MG63 (cell line): Measurements from ENCODE around the gene HLCS. TPM values are rescaled to one million over a fixed set of nuclear protein-coding genes. Genes with fewer than 3 reads are reported as not detected.

Source experiments
- DNase-seq: peaks from one replicate; pipeline ENCODE4 v3.0.0-alpha.2; 2020
- H3K27me3 ChIP-seq: fragments of 250-450 bp; sonication (Bioruptor Pico); 2 replicates; pipeline ENCODE4 v1.5.1; 2020; ENCODE audit warnings: mild to moderate bottlenecking, moderate library complexity
- H3K36me3 ChIP-seq: fragments of 250-450 bp; sonication (Bioruptor Pico); 2 replicates; pipeline ENCODE4 v1.5.1; 2020; ENCODE audit warnings: mild to moderate bottlenecking, moderate library complexity
- H3K4me3 ChIP-seq: fragments of 250-450 bp; sonication (Bioruptor Pico); 2 replicates; pipeline ENCODE4 v1.5.1; 2020; ENCODE audit warnings: mild to moderate bottlenecking, moderate library complexity
- H3K9me3 ChIP-seq: fragments of 250-450 bp; sonication (Bioruptor Pico); 2 replicates; pipeline ENCODE4 v1.5.1; 2020; ENCODE audit warnings: mild to moderate bottlenecking, moderate library complexity
- total RNA-seq: library from RNA; depleted of rRNA; stranded (reverse); fragments of >200 nt; shearing (Covaris generic); gene quantifications from 2 replicates; pipeline ENCODE4 v1.2.3, GENCODE V29; 2014; ENCODE audit warnings: low replicate concordance

Gene HLCS
- total RNA-seq, 1 experiment from 2014 or later = 5.2 TPM

DNA sequence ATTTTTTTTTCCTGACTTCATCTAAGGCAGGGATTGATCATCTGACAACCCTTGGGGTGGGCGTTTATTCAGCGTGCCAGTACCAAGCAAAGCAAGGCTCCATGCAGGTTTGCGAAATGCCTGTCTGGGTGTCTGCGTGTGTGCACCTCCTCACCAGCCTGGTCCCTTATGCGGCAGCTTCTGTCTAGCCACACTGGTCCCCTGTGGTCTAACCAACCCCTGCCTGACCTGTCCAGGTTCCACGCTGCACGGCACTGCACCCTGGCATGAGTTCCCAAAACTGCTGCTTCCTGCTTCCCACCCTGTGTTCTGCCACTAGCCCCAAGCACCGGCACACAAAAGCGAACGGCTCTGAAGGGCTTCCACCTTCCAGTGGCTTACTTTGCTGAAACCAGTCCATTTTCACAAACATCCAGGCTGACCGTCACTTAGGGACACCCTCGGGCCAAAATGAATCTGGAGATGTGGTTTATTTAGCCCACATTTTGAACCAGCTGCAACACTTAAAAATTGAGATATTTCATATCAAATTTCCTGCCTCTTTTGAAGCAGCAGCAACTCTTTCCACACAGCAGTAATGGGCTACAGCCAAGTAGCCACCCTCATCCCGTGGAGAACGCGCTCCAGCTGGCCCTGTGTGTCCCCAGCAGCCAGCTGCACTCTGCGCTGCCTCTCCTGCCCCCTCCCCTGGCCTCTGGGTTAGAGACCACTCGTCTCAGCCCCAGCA is 55.7 kb downstream of the HLCS start:
- no peak overlapping the region for H3K4me3 ChIP-seq
- peak; percentile 58 for DNase-seq
- H3K36me3 ChIP-seq = no peaks in the 10 kb centered on the region; the same call in 1 of the 2 replicates
- no peaks in the 10 kb centered on the region for H3K27me3 ChIP-seq
- no peaks in the 10 kb centered on the region for H3K9me3 ChIP-seq

DNA sequence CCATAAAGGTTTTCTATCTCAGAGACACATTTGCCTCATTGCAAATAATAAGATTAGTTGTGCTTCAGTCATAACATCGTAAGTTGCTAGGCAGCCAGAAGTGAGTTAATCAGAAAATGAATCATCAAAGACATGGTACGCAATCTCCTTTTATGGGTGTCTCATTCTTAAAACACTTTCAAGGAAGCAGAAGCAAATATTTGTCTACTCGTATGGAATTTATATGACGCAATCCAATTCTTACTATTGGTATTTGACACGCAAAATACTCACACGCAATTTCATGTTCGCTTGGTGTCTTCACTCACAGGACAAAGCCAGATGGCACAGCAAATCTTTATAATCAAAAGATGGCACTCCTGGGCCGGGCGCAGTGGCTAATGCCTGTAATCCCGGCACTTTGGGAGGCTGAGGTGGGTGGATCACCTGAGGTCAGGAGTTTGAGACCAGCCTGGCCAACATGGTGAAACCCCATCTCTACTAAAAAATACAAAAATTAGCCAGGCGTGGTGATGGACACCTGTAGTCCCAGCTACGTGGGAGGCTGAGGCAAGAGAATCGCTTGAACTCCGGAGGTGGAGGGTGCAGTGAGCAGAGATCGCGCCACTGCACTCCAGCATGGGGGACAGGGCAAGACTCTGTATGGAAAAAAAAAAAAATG is 56.4 kb downstream of the HLCS start:
- no peak overlapping the region for H3K4me3 ChIP-seq
- H3K27me3 ChIP-seq = no peaks in the 10 kb centered on the region
- no peaks in the 10 kb centered on the region for H3K9me3 ChIP-seq
- DNase-seq = peak; percentile 70
- no peaks in the 10 kb centered on the region; the same call in 1 of the 2 replicates for H3K36me3 ChIP-seq

DNA sequence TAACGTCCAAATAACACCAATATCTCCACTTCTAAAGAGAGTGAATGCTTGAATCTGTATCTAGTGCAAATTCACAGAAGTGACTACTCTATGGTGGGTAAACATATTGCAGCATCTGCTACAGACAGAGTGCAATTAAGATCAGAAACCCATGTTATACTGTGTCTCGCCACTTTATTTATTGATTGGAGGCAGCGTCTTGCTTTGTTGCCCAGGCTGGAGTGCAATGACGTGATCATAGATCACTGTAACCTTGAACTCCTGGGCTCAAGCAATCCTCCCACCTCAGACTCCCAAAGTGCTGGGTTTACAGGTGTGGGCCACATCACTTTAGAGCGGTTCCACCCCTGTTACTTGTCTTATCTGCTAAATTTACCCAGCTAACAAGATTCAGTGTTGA is 57.0 kb downstream of the HLCS start:
- no peaks in the 10 kb centered on the region for H3K27me3 ChIP-seq
- H3K4me3 ChIP-seq = no peak overlapping the region
- H3K36me3 ChIP-seq = no peaks in the 10 kb centered on the region; the same call in 1 of the 2 replicates
- H3K9me3 ChIP-seq = no peaks in the 10 kb centered on the region
- DNase-seq = no peak

DNA sequence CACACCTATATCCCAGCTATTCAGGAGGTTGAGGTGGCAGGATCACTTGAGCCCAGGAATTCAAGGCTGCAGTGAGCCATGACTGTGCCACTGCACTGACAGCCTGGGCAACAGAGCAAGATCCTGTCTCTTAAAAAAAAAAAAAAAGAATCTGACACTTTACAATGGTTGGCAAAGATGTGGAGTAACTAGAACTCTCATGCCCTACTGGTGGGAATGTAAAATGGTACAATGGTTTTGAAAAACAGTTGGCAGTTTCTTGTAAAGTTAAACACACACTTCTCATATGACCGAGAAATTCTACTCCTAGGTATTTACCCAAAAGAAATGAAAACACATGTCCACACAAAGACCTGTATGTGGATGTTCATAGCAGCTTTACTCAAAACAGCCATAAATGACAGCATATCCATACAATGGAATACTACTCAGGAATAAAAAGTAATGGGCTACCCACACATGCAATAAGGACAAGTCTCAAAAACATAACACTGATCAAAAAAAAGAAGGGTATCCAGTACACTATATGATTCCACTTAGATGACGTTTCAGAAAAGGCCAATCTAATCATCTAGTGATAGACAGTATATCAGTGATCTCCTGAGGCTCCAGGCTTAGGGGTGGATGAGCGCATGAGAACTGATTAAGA is 58.1 kb downstream of the HLCS start:
- Histone ChIP-seq H3K9me3 (no peaks in the 10 kb centered on the region), H3K27me3 (no peaks in the 10 kb centered on the region), H3K36me3 (no peaks in the 10 kb centered on the region; the same call in 1 of the 2 replicates), H3K4me3 (no peak overlapping the region)
- no peak for DNase-seq

DNA sequence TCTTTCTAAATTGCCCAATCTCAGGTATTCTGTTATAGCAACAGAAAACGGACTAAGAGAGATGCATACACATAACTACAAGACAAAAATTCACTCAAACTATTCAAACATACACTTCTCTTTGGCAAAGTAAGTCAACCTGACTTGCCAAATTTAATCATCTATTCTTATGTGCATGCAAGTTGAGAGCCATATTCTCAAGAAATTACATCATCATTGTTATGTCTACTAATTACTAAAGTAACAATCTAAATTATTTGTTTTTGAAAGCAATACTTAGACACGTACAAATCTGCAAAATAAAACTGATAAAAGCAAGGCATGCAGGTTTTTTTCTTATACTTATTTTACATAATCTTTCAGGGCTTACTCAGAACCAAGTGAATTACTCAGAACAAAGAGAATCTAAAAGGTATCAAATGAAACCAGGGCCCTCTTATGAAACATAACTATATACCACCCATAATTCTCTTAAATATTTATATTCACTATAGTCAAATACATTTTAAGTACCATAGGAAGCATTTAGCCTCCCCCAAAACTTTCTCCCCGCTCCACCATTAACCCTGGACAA is 62.3 kb downstream of the HLCS start:
- Histone ChIP-seq H3K4me3 (no peak overlapping the region), H3K36me3 (no peaks in the 10 kb centered on the region; the same call in 1 of the 2 replicates), H3K9me3 (no peaks in the 10 kb centered on the region), H3K27me3 (no peaks in the 10 kb centered on the region)
- DNase-seq = no peak

DNA sequence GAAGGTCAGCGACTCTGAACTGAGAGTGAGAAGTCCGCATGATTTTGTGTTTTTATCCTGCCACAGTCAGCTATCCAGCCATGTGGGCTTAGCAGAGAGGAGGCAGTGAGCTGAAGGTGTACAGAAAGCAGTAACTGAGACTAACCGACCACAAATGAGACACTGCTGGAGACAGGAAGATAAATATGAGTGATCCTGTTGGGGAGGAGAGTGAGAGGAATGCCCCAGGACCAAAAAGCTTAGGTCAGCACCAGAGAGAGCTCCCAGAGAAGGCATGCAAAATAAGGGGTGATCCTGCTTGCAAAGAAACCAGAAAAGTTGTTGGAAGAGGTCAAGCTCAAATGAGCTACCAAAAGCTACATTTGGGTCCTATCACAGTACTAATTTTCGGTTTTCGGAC is 63.7 kb downstream of the HLCS start:
- no peaks in the 10 kb centered on the region; the same call in 1 of the 2 replicates for H3K36me3 ChIP-seq
- H3K4me3 ChIP-seq = no peak overlapping the region
- DNase-seq = no peak
- no peaks in the 10 kb centered on the region for H3K9me3 ChIP-seq
- H3K27me3 ChIP-seq = no peaks in the 10 kb centered on the region

DNA sequence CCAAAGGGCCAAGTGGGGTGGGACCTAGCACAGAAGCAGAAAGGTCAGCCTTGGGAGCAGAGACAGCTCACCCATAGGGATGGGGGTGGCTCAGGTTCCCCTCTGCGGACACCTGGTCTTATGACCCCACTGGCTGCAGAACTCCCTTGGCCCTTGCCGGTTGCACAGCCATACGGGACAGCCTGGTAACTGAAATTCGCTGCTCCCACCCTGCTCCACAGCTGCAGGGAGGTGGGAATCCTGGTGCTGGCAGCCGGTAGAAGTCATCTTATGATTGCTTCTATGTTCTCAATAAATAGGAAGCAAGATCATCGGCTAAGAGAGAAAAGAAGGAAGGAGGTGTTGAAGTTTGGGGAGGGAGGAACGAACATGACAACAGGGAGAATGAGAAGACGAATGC is 64.1 kb downstream of the HLCS start:
- Histone ChIP-seq H3K36me3 (no peaks in the 10 kb centered on the region; the same call in 1 of the 2 replicates), H3K27me3 (no peaks in the 10 kb centered on the region), H3K4me3 (no peak overlapping the region), H3K9me3 (no peaks in the 10 kb centered on the region)
- no peak for DNase-seq

DNA sequence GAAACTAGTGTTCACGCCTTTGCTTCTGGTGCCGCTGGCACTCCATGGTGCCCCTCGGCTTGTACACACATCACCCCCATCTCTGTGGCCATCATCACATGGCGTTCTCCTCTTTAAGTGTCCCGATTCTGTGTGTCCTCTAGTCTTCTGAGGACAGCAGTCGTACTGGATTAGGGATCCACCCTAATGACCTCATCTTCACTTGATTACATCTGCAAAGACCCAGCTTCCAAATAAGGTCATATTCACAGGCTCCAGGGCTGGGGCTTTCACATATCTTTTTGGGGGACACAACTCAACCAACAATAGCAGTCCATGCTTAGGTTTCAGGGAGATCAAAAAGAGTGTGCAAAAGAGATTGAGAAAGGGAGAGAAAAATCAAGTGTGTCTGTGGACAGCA is 64.9 kb downstream of the HLCS start:
- no peak for DNase-seq
- Histone ChIP-seq H3K4me3 (no peak overlapping the region), H3K9me3 (no peaks in the 10 kb centered on the region), H3K27me3 (no peaks in the 10 kb centered on the region), H3K36me3 (peaks cover 4% of the 10 kb centered on the region; the same call in 1 of the 2 replicates)

DNA sequence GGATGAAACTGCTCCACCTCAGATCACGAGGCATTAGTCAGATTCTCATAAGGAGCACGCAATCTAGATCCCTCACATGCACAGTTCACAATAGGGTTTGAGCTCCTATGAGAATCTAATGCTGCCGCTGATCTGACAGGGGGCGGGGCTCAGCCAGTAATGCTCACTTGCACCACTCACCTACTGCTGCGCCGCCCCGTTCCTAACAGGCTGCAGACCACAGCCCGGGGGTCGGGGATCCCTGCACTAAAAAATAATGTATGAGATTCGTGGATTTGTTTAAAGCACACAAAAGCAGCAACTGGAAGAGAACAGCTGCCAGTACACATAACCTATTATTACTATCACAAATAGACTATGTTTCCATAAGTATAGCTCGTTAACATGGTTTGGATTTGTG is 72.9 kb downstream of the HLCS start:
- Histone ChIP-seq H3K36me3 (peaks cover 4% of the 10 kb centered on the region), H3K4me3 (no peak overlapping the region)
- DNase-seq = no peak

DNA sequence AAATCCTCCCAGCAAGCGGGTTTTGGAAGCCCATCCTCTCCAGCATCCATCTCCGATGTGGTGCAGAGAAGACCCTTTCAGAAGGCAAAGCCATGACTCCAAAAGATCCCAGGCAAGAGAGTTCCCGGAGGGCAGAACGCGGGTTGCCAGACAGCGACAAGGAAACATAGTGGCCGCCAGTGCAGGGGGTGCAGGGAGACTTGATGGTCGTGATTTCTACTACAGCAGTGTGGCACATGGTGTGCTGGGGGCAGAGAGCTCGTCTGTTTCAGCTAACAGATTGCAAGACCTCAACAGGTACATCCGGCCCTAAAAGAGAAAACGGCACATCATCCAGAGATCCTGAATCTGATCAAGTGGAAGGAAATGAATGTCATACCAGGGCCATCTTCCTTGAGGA is 74.3 kb downstream of the HLCS start:
- no peaks in the 10 kb centered on the region for H3K9me3 ChIP-seq
- peaks cover 4% of the 10 kb centered on the region for H3K36me3 ChIP-seq
- no peak overlapping the region for H3K4me3 ChIP-seq
- H3K27me3 ChIP-seq = no peaks in the 10 kb centered on the region
- no peak for DNase-seq

More for the DNA sequence above, 72.9 kb downstream of the HLCS start:
- H3K9me3 ChIP-seq = no peaks in the 10 kb centered on the region
- no peaks in the 10 kb centered on the region for H3K27me3 ChIP-seq

DNA sequence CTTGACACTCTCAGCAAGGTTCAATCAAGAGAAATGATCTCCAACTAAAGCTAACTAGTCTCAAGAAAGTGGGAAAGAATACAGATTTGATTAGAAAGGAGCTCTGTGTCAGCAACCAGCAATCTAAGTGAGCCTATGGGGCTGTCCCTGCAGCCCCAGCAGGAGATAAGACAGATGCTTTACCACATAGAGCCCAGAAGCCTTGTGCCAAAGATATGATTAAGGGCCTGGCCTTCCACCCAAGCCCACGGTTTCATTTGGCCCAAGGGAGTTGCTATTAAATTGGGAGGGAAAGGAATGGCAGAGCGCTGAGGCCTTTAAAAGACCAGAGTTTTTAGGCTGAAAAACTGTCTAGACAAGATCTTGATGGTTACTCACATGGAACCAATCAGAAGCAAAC is 74.8 kb downstream of the HLCS start:
- H3K4me3 ChIP-seq = no peak overlapping the region
- DNase-seq = no peak
- no peaks in the 10 kb centered on the region for H3K27me3 ChIP-seq
- H3K9me3 ChIP-seq = no peaks in the 10 kb centered on the region
- peaks cover under 1% of the 10 kb centered on the region for H3K36me3 ChIP-seq

DNA sequence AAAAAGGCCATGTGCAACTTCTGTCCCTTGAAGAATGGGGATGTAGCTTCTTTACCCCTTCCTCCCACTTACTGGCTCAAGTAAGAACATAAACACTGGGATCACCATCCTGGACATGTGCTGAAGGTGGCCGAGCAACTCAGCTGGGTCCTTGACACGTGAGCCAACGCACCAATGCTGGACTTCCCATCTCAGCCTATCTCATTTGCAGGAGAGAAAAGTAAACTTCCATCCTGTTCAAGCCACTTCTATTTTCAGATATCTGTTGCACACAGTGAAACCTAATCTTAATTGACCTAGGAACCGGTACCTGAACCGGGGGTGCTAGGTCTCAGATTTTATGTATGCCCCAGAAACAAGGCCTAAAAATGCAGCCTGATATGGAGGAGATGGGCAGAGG is 75.3 kb downstream of the HLCS start:
- H3K9me3 ChIP-seq = no peaks in the 10 kb centered on the region
- H3K36me3 ChIP-seq = peaks cover 3% of the 10 kb centered on the region; the same call in 1 of the 2 replicates
- no peak for DNase-seq
- H3K4me3 ChIP-seq = no peak overlapping the region
- H3K27me3 ChIP-seq = no peaks in the 10 kb centered on the region

DNA sequence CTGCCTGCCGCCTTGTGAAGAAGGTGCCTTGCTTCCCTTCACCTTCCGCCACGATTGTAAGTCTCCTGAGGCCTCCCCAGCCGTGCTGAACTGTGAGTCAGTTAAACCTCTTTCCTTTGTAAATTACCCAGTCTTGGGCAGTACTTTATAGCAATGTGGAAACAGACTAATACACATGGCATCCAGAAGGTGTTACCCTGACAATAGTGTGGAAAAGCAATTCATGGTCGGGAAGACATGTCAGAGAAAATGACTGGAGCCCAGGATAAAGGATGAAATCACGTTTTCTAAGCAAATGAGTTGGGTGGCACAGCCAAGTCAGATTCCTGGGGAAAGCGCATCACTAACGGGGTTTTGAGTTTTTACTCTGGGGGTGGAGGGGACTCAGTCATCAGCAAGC is 76.4 kb downstream of the HLCS start:
- DNase-seq = no peak
- Histone ChIP-seq H3K4me3 (no peak overlapping the region), H3K36me3 (peaks cover 3% of the 10 kb centered on the region), H3K9me3 (no peaks in the 10 kb centered on the region), H3K27me3 (no peaks in the 10 kb centered on the region)

DNA sequence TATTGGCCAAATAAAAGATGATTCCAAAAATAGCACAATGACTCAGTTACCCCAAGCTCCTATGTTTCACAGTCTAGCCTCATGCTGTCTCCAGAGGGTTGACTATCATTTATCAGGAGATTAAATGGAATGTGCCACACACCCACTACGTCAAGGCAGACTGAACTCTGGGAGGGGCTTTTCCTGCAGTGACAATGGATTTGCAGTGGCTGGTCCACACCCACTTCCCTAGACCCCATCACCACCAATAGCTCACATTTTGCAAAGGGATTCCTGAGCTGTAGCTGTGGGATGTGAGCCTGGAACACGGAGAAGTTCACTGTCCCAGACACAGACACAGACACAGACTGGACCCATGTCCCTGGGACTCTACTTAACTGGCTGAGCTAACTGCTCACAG is 77.1 kb downstream of the HLCS start:
- DNase-seq = no peak
- H3K27me3 ChIP-seq = no peaks in the 10 kb centered on the region

DNA sequence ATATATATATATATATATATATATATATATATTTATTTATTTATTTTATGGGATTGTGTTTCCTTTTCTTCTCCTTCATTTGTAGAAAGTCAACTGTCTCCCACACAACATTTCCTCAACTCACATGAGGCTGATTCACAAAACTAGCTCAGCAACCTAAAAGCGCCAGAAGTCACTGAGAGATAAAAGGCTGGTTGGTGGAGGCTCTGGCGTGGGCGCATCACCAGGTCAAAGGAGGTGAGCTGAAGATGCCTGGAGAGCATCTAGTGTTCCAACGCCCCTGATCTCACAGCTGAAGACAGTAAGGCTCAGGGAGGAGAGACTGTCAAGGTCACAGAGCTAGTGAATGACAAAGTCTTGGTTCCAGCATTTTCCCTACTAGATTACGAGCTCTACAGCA is 78.0 kb downstream of the HLCS start:
- no peak for DNase-seq
- Histone ChIP-seq H3K36me3 (peaks cover 10% of the 10 kb centered on the region), H3K27me3 (no peaks in the 10 kb centered on the region), H3K4me3 (no peak overlapping the region), H3K9me3 (peaks cover 5% of the 10 kb centered on the region)

More for the DNA sequence above, 77.1 kb downstream of the HLCS start:
- H3K9me3 ChIP-seq = peaks cover under 1% of the 10 kb centered on the region; the same call in 1 of the 2 replicates
- H3K36me3 ChIP-seq = peaks cover 9% of the 10 kb centered on the region
- no peak overlapping the region for H3K4me3 ChIP-seq

DNA sequence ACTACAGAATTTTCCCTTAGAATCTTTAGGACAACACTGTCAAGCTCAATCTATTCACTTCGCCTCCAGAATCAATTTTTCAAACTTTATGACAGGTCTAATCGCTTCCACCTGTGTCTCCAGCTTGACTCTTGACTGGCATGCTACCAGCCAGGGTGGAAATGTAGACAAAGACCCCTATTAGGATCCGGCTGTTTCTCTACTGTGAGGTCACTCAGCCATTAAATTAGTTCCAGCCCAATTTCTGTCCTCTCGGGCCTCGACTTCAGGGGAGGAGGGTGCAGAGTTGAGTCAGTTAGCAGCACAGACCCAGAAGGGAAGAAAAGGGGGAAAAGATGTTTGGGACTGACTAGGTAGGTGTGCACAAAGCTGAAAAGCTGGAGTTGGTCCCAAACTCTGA is 78.5 kb downstream of the HLCS start:
- Histone ChIP-seq H3K4me3 (no peak overlapping the region), H3K9me3 (peaks cover 5% of the 10 kb centered on the region), H3K36me3 (peaks cover 10% of the 10 kb centered on the region), H3K27me3 (no peaks in the 10 kb centered on the region)
- DNase-seq = no peak
